ES-I3 (cell line): ENCODE data around the gene PPP6R3.

Source experiments
- H3K36me3 ChIP-seq: 2 replicates; pipeline ENCODE4 v1.6.1; 2013; ENCODE audit warnings: mild to moderate bottlenecking, low read length, control low read depth, moderate library complexity; ENCODE audit not compliant: insufficient read depth
- H3K4me1 ChIP-seq: 2 replicates; pipeline ENCODE4 v1.6.1; 2013; ENCODE audit warnings: mild to moderate bottlenecking, control low read depth, low read length; ENCODE audit not compliant: insufficient read depth
- H3K9ac ChIP-seq: 2 replicates; pipeline ENCODE4 v1.6.1; 2013; ENCODE audit warnings: low read depth, mild to moderate bottlenecking, low read length, moderate library complexity
- H3K9me3 ChIP-seq: 2 replicates; pipeline ENCODE4 v1.6.1; 2013; ENCODE audit warnings: mild to moderate bottlenecking, low read length, moderate library complexity; ENCODE audit not compliant: control insufficient read depth, insufficient read depth

Gene PPP6R3

GRCh38 chr11:68653486-68654430 is 193.2 kb downstream of the PPP6R3 start:
- H3K9me3 ChIP-seq = no peaks in the 10 kb centered on the region; the same call in 1 of the 2 replicates
- H3K4me1 ChIP-seq = peaks cover 4% of the 10 kb centered on the region; the same call in 1 of the 2 replicates
- H3K36me3 ChIP-seq = no peaks in the 10 kb centered on the region
- H3K9ac ChIP-seq = no peak overlapping the region

GRCh38 chr11:68654978-68655377 is 194.4 kb downstream of the PPP6R3 start:
- H3K36me3 ChIP-seq = no peaks in the 10 kb centered on the region
- no peak overlapping the region for H3K9ac ChIP-seq
- no peaks in the 10 kb centered on the region; the same call in 1 of the 2 replicates for H3K9me3 ChIP-seq
- H3K4me1 ChIP-seq = peaks cover 4% of the 10 kb centered on the region; the same call in 1 of the 2 replicates

- no peaks in the 10 kb centered on the region for H3K36me3 ChIP-seq
- H3K4me1 ChIP-seq = peaks cover 4% of the 10 kb centered on the region; the same call in 1 of the 2 replicates
- H3K9me3 ChIP-seq = no peaks in the 10 kb centered on the region; the same call in 1 of the 2 replicates
- no peak overlapping the region for H3K9ac ChIP-seq
These were observed 194.9 kb downstream of the PPP6R3 start for GRCh38 chr11:68655406-68655805.

- H3K4me1 ChIP-seq = peaks cover 4% of the 10 kb centered on the region; the same call in 1 of the 2 replicates
These were observed 195.3 kb downstream of the PPP6R3 start for GRCh38 chr11:68655806-68656205.

GRCh38 chr11:68657021-68657780 is 196.6 kb downstream of the PPP6R3 start:
- Histone ChIP-seq H3K9ac (no peak overlapping the region), H3K36me3 (no peaks in the 10 kb centered on the region), H3K9me3 (no peaks in the 10 kb centered on the region; the same call in 1 of the 2 replicates), H3K4me1 (no peaks in the 10 kb centered on the region)

More at GRCh38 chr11:68655806-68656205, 195.3 kb downstream of the PPP6R3 start:
- Histone ChIP-seq H3K36me3 (no peaks in the 10 kb centered on the region), H3K9me3 (no peaks in the 10 kb centered on the region; the same call in 1 of the 2 replicates), H3K9ac (no peak overlapping the region)

GRCh38 chr11:68658097-68658496 is 197.5 kb downstream of the PPP6R3 start:
- Histone ChIP-seq H3K9me3 (no peaks in the 10 kb centered on the region; the same call in 1 of the 2 replicates), H3K36me3 (no peaks in the 10 kb centered on the region), H3K9ac (no peak overlapping the region), H3K4me1 (no peaks in the 10 kb centered on the region)

- no peak overlapping the region for H3K9ac ChIP-seq
- H3K4me1 ChIP-seq = no peaks in the 10 kb centered on the region
- no peaks in the 10 kb centered on the region for H3K36me3 ChIP-seq
- no peaks in the 10 kb centered on the region; the same call in 1 of the 2 replicates for H3K9me3 ChIP-seq
These were observed 198.1 kb downstream of the PPP6R3 start for GRCh38 chr11:68658661-68659060.

GRCh38 chr11:68659158-68659921 is 198.8 kb downstream of the PPP6R3 start:
- H3K4me1 ChIP-seq = no peaks in the 10 kb centered on the region
- no peak overlapping the region for H3K9ac ChIP-seq
- no peaks in the 10 kb centered on the region; the same call in 1 of the 2 replicates for H3K9me3 ChIP-seq
- no peaks in the 10 kb centered on the region for H3K36me3 ChIP-seq

GRCh38 chr11:68660066-68660810 is 199.7 kb downstream of the PPP6R3 start:
- no peak overlapping the region for H3K9ac ChIP-seq
- H3K36me3 ChIP-seq = no peaks in the 10 kb centered on the region
- H3K9me3 ChIP-seq = no peaks in the 10 kb centered on the region
- no peaks in the 10 kb centered on the region for H3K4me1 ChIP-seq

GRCh38 chr11:68661014-68661413 is 200.5 kb downstream of the PPP6R3 start:
- Histone ChIP-seq H3K4me1 (no peaks in the 10 kb centered on the region), H3K9me3 (no peaks in the 10 kb centered on the region), H3K9ac (no peak overlapping the region), H3K36me3 (no peaks in the 10 kb centered on the region)

GRCh38 chr11:68661697-68662603 is 201.4 kb downstream of the PPP6R3 start:
- H3K9me3 ChIP-seq = no peaks in the 10 kb centered on the region
- no peaks in the 10 kb centered on the region for H3K36me3 ChIP-seq
- no peak overlapping the region for H3K9ac ChIP-seq
- H3K4me1 ChIP-seq = no peaks in the 10 kb centered on the region

- no peaks in the 10 kb centered on the region for H3K36me3 ChIP-seq
- no peak overlapping the region for H3K9ac ChIP-seq
- no peaks in the 10 kb centered on the region for H3K4me1 ChIP-seq
- no peaks in the 10 kb centered on the region for H3K9me3 ChIP-seq
These were observed 203.0 kb downstream of the PPP6R3 start for GRCh38 chr11:68663482-68664010.
